KMS-11 (cell line): ENCODE results near the gene HDAC7.
A peak's percentile ranks its signal among the peaks of the same experiment; 100 is the strongest.

Source experiments
- H2AFZ ChIP-seq: fragments of 200-600 bp; sonication (generic); 2 replicates; pipeline ENCODE4 v1.6.1; 2016; ENCODE audit warnings: antibody characterized with exemption, mixed run types, low read depth
- H3K27ac ChIP-seq: fragments of 200-600 bp; sonication (generic); 2 replicates; pipeline ENCODE4 v1.6.1; 2016; ENCODE audit warnings: mild to moderate bottlenecking, mixed run types
- H3K27me3 ChIP-seq: fragments of 200-600 bp; sonication (generic); 2 replicates; pipeline ENCODE4 v1.6.1; 2017; ENCODE audit warnings: mild to moderate bottlenecking, low read depth, mixed run types, moderate library complexity; ENCODE audit not compliant: insufficient read depth
- H3K36me3 ChIP-seq: fragments of 200-600 bp; sonication (generic); 2 replicates; pipeline ENCODE4 v1.6.1; 2017; ENCODE audit warnings: mild to moderate bottlenecking, mixed run types; ENCODE audit not compliant: insufficient read depth
- H3K4me1 ChIP-seq: fragments of 200-600 bp; sonication (generic); 2 replicates; pipeline ENCODE4 v1.6.1; 2016; ENCODE audit warnings: mild to moderate bottlenecking, low read depth, mixed run types; ENCODE audit not compliant: poor library complexity, severe bottlenecking
- H3K4me2 ChIP-seq: fragments of 200-600 bp; sonication (generic); 2 replicates; pipeline ENCODE4 v1.7.0; 2016; ENCODE audit warnings: mild to moderate bottlenecking, mixed run types
- H3K4me3 ChIP-seq: fragments of 200-600 bp; sonication (generic); IDR thresholded peaks from 2 replicates; pipeline ENCODE4 v1.6.1; 2017; ENCODE audit warnings: low read depth, low read length, mixed read lengths; ENCODE audit not compliant: insufficient read depth
- H3K79me2 ChIP-seq: fragments of 200-600 bp; sonication (generic); 2 replicates; pipeline ENCODE4 v1.6.1; 2016; ENCODE audit warnings: low read depth, mixed run types; ENCODE audit not compliant: insufficient read depth
- H3K9ac ChIP-seq: fragments of 200-600 bp; sonication (generic); 2 replicates; pipeline ENCODE4 v1.6.1; 2016; ENCODE audit warnings: mild to moderate bottlenecking, mixed run types
- H4K20me1 ChIP-seq: fragments of 200-600 bp; sonication (generic); 2 replicates; pipeline ENCODE4 v1.6.1; 2016; ENCODE audit warnings: mild to moderate bottlenecking, mixed run types; ENCODE audit not compliant: insufficient read depth
- TF ChIP-seq, protein P1 (sequence below): fragments of 200-600 bp; sonication (generic); conservative IDR thresholded peaks from 2 replicates; pipeline ENCODE4 v1.6.1; 2017; ENCODE audit warnings: low read depth, mild to moderate bottlenecking, antibody characterized with exemption, low read length, moderate library complexity, mixed read lengths

Gene HDAC7

DNA sequence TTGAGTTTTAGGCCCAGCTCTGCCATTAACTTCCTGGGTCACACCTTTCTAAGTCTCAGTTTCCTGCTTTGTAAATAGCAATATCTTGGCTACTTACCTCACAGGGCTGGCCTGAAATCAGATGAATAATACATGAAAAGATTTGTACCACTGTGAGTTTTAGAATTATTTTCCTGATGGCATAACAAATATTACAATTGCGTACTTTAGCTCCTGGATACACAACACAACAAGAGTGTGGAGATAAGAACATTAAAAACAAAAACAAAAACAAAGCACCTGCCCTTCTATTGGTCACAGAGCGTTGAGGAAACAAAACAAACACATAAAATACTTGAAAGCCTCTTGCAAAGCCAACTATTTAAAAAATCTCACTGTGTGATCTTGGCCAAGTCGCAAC lies 4.9 kb upstream of the HDAC7 start:
- peaks cover 79% of the 10 kb centered on the region for H3K4me1 ChIP-seq
- peak overlapping the region; percentile 22; the same call in 1 of the 2 replicates for H3K27ac ChIP-seq
- H3K9ac ChIP-seq = no peak overlapping the region
- peak overlapping the region; percentile 64 for H3K4me2 ChIP-seq
- H3K27me3 ChIP-seq = no peaks in the 10 kb centered on the region
- H4K20me1 ChIP-seq = no peaks in the 10 kb centered on the region
- no peaks in the 10 kb centered on the region for H3K36me3 ChIP-seq
- TF ChIP-seq, protein P1, sequence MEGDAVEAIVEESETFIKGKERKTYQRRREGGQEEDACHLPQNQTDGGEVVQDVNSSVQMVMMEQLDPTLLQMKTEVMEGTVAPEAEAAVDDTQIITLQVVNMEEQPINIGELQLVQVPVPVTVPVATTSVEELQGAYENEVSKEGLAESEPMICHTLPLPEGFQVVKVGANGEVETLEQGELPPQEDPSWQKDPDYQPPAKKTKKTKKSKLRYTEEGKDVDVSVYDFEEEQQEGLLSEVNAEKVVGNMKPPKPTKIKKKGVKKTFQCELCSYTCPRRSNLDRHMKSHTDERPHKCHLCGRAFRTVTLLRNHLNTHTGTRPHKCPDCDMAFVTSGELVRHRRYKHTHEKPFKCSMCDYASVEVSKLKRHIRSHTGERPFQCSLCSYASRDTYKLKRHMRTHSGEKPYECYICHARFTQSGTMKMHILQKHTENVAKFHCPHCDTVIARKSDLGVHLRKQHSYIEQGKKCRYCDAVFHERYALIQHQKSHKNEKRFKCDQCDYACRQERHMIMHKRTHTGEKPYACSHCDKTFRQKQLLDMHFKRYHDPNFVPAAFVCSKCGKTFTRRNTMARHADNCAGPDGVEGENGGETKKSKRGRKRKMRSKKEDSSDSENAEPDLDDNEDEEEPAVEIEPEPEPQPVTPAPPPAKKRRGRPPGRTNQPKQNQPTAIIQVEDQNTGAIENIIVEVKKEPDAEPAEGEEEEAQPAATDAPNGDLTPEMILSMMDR = no peak
- H3K4me3 ChIP-seq = no peak overlapping the region
- H2AFZ ChIP-seq = peak overlapping the region; percentile 39
- H3K79me2 ChIP-seq = peaks cover 12% of the 10 kb centered on the region; the same call in 1 of the 2 replicates

DNA sequence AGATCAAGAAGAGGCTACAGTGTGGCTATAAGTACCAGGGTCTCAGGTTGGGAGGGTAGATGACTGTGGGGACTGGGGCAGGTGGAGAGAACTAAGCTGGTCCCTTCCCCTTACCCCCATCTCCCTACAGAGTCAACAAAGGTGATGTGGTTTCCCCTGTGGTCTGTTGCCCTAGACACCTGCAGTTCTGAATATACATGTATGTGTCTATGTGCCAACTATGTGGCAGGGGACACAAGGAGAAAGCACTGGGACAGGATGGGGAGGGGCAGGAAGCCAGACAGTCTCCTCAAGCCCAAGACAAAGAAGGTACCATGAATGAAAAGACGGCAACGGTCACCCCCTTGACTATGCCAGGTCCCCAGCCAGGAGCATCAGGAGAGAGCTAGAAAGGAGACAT lies 4.5 kb upstream of the HDAC7 start:
- Histone ChIP-seq H3K9ac (no peak overlapping the region), H3K27me3 (no peaks in the 10 kb centered on the region), H3K36me3 (no peaks in the 10 kb centered on the region), H3K79me2 (peaks cover 13% of the 10 kb centered on the region; the same call in 1 of the 2 replicates), H4K20me1 (no peaks in the 10 kb centered on the region), H2AFZ (peak overlapping the region; percentile 39), H3K4me1 (peaks cover 79% of the 10 kb centered on the region), H3K4me2 (peak overlapping the region; percentile 64), H3K27ac (peak overlapping the region; percentile 22; the same call in 1 of the 2 replicates), H3K4me3 (no peak overlapping the region)
- TF ChIP-seq, protein P1 = no peak

DNA sequence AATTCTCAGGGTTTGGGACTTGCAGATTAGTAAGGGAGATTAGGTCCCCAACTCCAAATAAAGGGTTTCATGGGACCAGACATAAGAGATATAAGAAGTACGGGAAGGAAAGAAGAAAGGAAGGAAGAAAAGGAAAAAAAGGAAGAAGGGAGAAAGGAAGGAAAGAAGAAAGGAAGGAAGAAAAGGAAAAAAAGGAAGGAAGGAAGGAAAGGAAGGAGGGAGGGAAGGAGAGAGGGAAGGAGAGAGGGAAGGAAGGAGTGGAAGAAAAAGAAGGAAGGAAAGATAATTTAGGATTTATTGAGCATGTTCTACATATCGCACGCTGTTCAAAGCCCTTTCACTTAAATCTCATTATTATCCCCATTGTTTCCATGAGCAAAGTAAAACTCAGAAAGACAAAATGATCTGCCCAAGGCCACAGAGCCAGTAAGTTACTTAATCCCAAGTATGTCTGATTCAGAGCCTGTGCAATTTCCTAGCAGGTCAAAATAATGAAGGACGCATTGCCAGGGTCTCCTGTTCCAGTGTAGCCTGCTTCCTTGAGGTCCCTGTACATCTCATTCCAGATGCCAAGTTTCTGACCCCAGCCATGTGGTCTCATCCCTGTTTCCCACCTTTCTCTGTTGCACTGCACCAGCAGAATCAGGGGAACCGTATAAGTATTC lies 3.9 kb upstream of the HDAC7 start:
- peak overlapping the region; percentile 64; the same call in 1 of the 2 replicates for H3K4me2 ChIP-seq
- peaks cover 79% of the 10 kb centered on the region for H3K4me1 ChIP-seq
- no peaks in the 10 kb centered on the region for H3K27me3 ChIP-seq
- H3K9ac ChIP-seq = no peak overlapping the region
- peak overlapping the region; percentile 3; the same call in 1 of the 2 replicates for H3K27ac ChIP-seq
- H3K4me3 ChIP-seq = no peak overlapping the region
- H4K20me1 ChIP-seq = no peaks in the 10 kb centered on the region
- H2AFZ ChIP-seq = no peak overlapping the region
- TF ChIP-seq, protein P1 = no peak
- H3K36me3 ChIP-seq = no peaks in the 10 kb centered on the region
- H3K79me2 ChIP-seq = peaks cover 19% of the 10 kb centered on the region

DNA sequence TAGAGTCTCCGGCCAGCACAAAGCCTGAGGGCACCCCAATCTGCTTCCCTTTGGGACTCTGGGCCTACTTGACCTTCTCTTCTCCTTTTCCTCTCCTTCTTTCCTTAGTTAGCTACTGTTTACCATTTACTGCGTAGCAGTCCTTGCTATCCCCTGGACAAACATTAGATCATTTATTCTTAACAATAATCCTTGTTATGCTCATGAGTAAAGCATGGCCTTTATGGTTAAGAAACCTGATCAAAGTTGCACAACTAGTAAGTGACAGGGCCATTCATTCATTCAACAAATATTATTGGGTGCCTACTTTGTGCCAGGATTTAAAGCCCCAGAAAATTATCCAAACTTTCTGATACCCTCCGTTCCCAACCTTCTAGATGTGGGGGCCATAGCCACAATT lies 3.2 kb upstream of the HDAC7 start:
- no peaks in the 10 kb centered on the region for H3K36me3 ChIP-seq
- no peaks in the 10 kb centered on the region for H3K27me3 ChIP-seq
- no peak overlapping the region for H3K4me3 ChIP-seq
- no peak overlapping the region for H3K9ac ChIP-seq
- H3K79me2 ChIP-seq = peaks cover 26% of the 10 kb centered on the region
- no peak overlapping the region for H3K4me2 ChIP-seq
- peaks cover 79% of the 10 kb centered on the region for H3K4me1 ChIP-seq
- H2AFZ ChIP-seq = no peak overlapping the region
- H3K27ac ChIP-seq = no peak overlapping the region
- H4K20me1 ChIP-seq = no peaks in the 10 kb centered on the region
- TF ChIP-seq, protein P1 = no peak
